Ishikawa (cell line): ENCODE measurements around the gene FRRS1.

Experiments
- CEBPB ChIP-seq: IDR thresholded peaks from 2 replicates; pipeline ENCODE4 v1.6.1; 2012
- EP300 ChIP-seq: IDR thresholded peaks from 2 replicates; pipeline ENCODE4 v1.6.1; 2012; ENCODE audit warnings: borderline replicate concordance
- NFIC ChIP-seq: IDR thresholded peaks from 2 replicates; pipeline ENCODE4 v1.6.1; 2012
- REST ChIP-seq: IDR thresholded peaks from 2 replicates; pipeline ENCODE4 v1.6.1; 2012; ENCODE audit warnings: low read depth, mild to moderate bottlenecking
- TAF1 ChIP-seq: IDR thresholded peaks from 2 replicates; pipeline ENCODE4 v1.6.1; 2012; ENCODE audit warnings: low read depth, mild to moderate bottlenecking
- TCF12 ChIP-seq: IDR thresholded peaks from 2 replicates; pipeline ENCODE4 v1.6.1; 2012; ENCODE audit warnings: low read depth
- YY1 ChIP-seq: IDR thresholded peaks from 2 replicates; pipeline ENCODE4 v1.6.1; 2012; ENCODE audit warnings: low read depth

DNA sequence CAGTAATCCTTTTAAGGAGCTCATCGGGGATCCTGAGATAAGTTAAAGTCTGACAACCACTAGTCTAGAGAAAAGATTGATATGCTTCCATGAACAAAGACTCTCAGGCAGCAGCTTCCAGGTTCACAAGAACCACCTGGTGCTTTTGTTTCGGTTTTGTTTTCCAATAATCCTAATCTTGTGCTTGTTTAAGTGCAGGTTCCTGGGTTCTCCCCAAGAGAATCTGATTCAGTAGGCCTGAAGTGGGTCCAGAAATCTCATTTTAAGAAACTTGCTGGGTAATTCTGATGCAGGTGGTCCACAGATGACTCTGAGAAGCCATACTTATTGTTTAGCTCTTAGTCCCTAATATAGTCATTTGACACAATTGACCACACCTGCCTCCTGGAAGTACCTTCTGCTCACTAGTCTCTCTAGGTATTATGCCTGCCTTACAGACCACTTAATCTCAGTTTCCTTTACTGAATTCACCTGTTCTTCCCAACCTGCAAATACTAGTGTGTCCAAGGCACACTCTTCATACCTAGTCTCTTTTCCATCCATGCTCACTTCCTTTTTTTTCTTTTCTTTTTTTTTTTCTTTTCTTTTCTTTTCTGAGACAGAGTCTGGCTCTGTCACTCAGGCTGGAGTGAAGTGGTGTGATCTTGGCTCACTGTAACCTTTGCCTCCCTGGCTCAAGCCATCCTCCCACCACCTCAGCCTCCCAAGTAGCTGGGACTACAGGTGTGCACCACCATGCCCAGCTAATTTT, 20.5 kb upstream of the FRRS1 start:
- no peak for TF ChIP-seq EP300
- TF ChIP-seq CEBPB: no peak
- no peak for TF ChIP-seq REST
- TF ChIP-seq TAF1: no peak
- no peak for TF ChIP-seq YY1
- no peak for TF ChIP-seq NFIC
- TF ChIP-seq TCF12: no peak
